Thyroid gland (tissue), 4 donors: ENCODE data around the gene LRRFIP2. TPM values are rescaled to one million over a fixed set of nuclear protein-coding genes. Genes with fewer than 3 reads are reported as not detected.

ENCODE experiments used
- DNase-seq, 2 donors: peaks; one replicate each; pipeline ENCODE4 v3.0.0-alpha.2; 2019
- H3K27ac ChIP-seq, 3 donors: fragments of 200-600 bp; sonication (generic); 1 replicate in 2 of 3; 2 replicates in 1 of 3; pipeline ENCODE4 v1.5.1; 2016 to 2019; ENCODE audit warnings: mild to moderate bottlenecking in 1 of 3, moderate library complexity in 1 of 3
- H3K27me3 ChIP-seq: fragments of 200-600 bp; sonication (generic); one replicate; pipeline ENCODE4 v1.5.1; 2019
- H3K36me3 ChIP-seq, 2 donors: fragments of 200-600 bp; sonication (generic); one replicate each; pipeline ENCODE4 v1.5.1; 2016 to 2019
- H3K4me1 ChIP-seq, 2 donors: fragments of 200-600 bp; sonication (generic); one replicate each; pipeline ENCODE4 v1.5.1; 2017 to 2019
- H3K4me3 ChIP-seq, 3 donors: fragments of 200-600 bp; sonication (generic); replicated peaks in 1 of 3; 1 replicate in 2 of 3; 2 replicates in 1 of 3; pipeline ENCODE4 v1.5.1; 2016; ENCODE audit warnings: mild to moderate bottlenecking in 1 of 3
- H3K9me3 ChIP-seq: fragments of 200-600 bp; sonication (generic); one replicate; pipeline ENCODE4 v1.5.1; 2017
- CTCF ChIP-seq, 6 experiments: fragments of 200-600 bp in 3 of 6; fragments of 450-650 bp in 3 of 6; sonication (generic) in 3 of 6; IDR thresholded peaks; one replicate each; pipeline ENCODE4 v1.5.1; 2016 to 2019; ENCODE audit warnings: antibody characterized with exemption in 6 of 6, mild to moderate bottlenecking in 2 of 6, inconsistent platforms in 1 of 6, moderate library complexity in 1 of 6
- POLR2A ChIP-seq, 2 donors: fragments of 450-650 bp; IDR thresholded peaks; one replicate each; pipeline ENCODE4 v1.6.1; 2017; ENCODE audit warnings: antibody characterized with exemption in 2 of 2, mild to moderate bottlenecking in 2 of 2, moderate library complexity in 1 of 2
- WGBS, 2 donors: methylation state at CpG; one replicate each; pipeline ENCODE4 v1.1.5; 2017; 5-methylcytosine and 5-hydroxymethylcytosine counted together
- intact Hi-C: fragments of 100-400 bp; cut with DNase I; formaldehyde crosslinking; loops from one replicate; pipeline ENCODE4 v1.15.1; 2023
- total RNA-seq, 4 donors: library from RNA; depleted of rRNA; stranded (reverse); fragments of >200 nt; gene quantifications; one replicate each; pipeline ENCODE4 v1.2.3, GENCODE V29; 2016

The LRRFIP2 gene
- total RNA-seq, 4 donors from 2014 or later: 86.4 to 147 (median 93.8) TPM

GRCh38 chr3:37189109-37189508 is 14.7 kb upstream of the LRRFIP2 start:
- peaks cover 5 to 7% of the 10 kb centered on the region in 2 donors for H3K4me1 ChIP-seq
- H3K9me3 ChIP-seq: no peaks in the 10 kb centered on the region
- intact Hi-C loops: no loop called here
- H3K27me3 ChIP-seq: no peaks in the 10 kb centered on the region
- H3K36me3 ChIP-seq: no peaks in the 10 kb centered on the region
- TF ChIP-seq CTCF (IDR thresholded peaks at IDR 0.05) (no peak), POLR2A (IDR thresholded peaks at IDR 0.05) (no peak)
- 92 to 94% methylated on average over 4 of the region's 4 CpGs for WGBS, 2 donors
- no peak overlapping the region for H3K27ac ChIP-seq
- no peak for DNase-seq
- no peak overlapping the region for H3K4me3 ChIP-seq

DNA sequence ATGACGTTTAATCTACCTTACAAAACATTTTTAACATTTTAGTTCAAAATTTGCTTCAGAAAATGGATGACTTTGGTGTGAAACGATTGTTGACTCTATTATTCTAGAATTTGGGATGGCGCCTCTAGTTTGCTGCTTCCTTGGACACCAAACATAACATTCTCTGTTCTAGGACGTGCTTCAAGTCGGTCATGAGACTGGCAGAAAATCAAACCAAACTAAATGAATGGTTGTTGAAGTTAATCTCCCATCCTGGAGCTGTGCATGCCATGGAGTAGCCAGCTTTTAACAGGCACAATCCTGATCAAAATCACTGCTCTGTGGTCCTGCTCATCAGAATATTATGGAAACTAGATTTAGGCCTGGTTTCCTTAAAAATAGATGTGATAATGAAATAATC is 9.6 kb upstream of the LRRFIP2 start:
- Histone ChIP-seq H3K27me3 (no peaks in the 10 kb centered on the region), H3K9me3 (no peaks in the 10 kb centered on the region), H3K4me3 (no peak overlapping the region), H3K27ac (peak overlapping the region; percentile 38 to 75 (median 71)), H3K36me3 (no peaks in the 10 kb centered on the region), H3K4me1 (peaks cover 30 to 31% of the 10 kb centered on the region in 2 donors)
- DNase-seq: peak; percentile 44 to 57
- TF ChIP-seq POLR2A (IDR thresholded peaks at IDR 0.05): no peak
- no peak for TF ChIP-seq CTCF (IDR thresholded peaks at IDR 0.05)
- intact Hi-C loops: no loop called here
- 22 to 30% methylated on average over 5 of the region's 5 CpGs for whole genome bisulfite sequencing, 2 donors

DNA sequence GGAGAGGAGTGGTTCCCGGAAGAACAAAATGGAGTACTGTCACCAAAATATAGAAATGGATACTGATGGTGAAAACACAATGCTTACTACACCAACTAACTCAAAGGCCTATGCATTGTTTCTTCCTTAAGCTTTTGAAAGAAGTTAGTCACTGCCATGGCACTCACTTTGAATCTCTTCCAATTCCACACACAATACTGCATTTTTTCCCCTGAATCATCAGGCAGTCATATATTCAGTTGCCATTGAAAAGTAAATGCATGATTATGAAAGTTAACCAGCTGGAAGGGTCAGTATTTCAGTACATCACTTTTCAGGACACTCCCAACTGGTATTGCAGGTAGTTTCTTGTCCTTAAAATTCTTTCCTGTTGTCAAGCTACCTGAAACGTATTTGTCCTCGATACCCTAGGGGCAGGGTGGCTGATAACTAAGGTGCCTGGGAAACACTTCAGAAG is 9.0 kb upstream of the LRRFIP2 start:
- no peaks in the 10 kb centered on the region for H3K36me3 ChIP-seq
- DNase-seq: no peak
- no peak overlapping the region for H3K4me3 ChIP-seq
- 69 to 80% methylated on average over 3 of the region's 3 CpGs for WGBS, 2 donors
- intact Hi-C loops: no loop called here
- H3K9me3 ChIP-seq: no peaks in the 10 kb centered on the region
- H3K4me1 ChIP-seq: peaks cover 30 to 32% of the 10 kb centered on the region in 2 donors
- H3K27ac ChIP-seq: peak overlapping the region; percentile 38 to 75 (median 71)
- no peaks in the 10 kb centered on the region for H3K27me3 ChIP-seq
- TF ChIP-seq POLR2A (IDR thresholded peaks at IDR 0.05): no peak
- no peak for TF ChIP-seq CTCF (IDR thresholded peaks at IDR 0.05)

- no peak for DNase-seq
- Histone ChIP-seq H3K9me3 (no peaks in the 10 kb centered on the region), H3K27ac (peak overlapping the region; percentile 38 to 75 (median 71)), H3K4me1 (peaks cover 33 to 38% of the 10 kb centered on the region in 2 donors), H3K27me3 (no peaks in the 10 kb centered on the region), H3K4me3 (no peak overlapping the region), H3K36me3 (no peaks in the 10 kb centered on the region)
- intact Hi-C loops: no loop called here
- TF ChIP-seq CTCF (IDR thresholded peaks at IDR 0.05) (no peak), POLR2A (IDR thresholded peaks at IDR 0.05) (no peak)
These were observed 8.4 kb upstream of the LRRFIP2 start for GRCh38 chr3:37182816-37183215.

DNA sequence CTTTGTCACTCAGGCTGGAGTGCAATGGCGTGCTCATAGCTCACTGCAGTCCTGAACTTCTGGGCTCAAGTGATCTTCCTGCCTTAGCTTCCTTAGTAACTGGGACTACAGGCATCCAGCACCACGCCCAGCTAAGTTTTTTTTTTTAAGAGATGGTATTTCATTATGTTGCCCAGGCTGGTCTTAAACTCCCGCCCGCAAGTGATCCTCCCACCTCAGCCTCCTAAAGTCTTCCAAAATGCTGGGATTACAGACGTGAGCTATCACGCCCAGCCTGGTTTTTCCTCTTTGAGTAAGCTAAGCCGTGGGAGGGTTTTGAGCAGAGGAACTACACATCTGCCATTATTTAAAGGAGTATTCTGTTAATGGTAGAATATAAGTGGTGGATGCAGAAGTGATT is 7.4 kb upstream of the LRRFIP2 start:
- no peaks in the 10 kb centered on the region for H3K27me3 ChIP-seq
- H3K27ac ChIP-seq: no peak overlapping the region
- H3K9me3 ChIP-seq: no peaks in the 10 kb centered on the region
- no peak for DNase-seq
- intact Hi-C loops: no loop called here
- H3K4me1 ChIP-seq: peaks cover 39 to 45% of the 10 kb centered on the region in 2 donors
- no peaks in the 10 kb centered on the region for H3K36me3 ChIP-seq
- no peak overlapping the region for H3K4me3 ChIP-seq
- WGBS, 2 donors: 89 to 93% methylated on average over 7 of the region's 7 CpGs
- TF ChIP-seq POLR2A (IDR thresholded peaks at IDR 0.05): no peak
- no peak for TF ChIP-seq CTCF (IDR thresholded peaks at IDR 0.05)
